NCI-H446 treated with DMSO at 0.1 percent for 48 hours (cell line): ENCODE results near the gene SLC16A3.
"Not testable (repeated sequence)": the region's sequence is repeated elsewhere in the genome, so short reads cannot be mapped to it uniquely, and the experiment has no call there.

ENCODE experiments used
- DNase-seq: peaks from one replicate; lab custom pipeline; 2025; lab: John Stamatoyannopoulos, UW

The SLC16A3 gene

DNA sequence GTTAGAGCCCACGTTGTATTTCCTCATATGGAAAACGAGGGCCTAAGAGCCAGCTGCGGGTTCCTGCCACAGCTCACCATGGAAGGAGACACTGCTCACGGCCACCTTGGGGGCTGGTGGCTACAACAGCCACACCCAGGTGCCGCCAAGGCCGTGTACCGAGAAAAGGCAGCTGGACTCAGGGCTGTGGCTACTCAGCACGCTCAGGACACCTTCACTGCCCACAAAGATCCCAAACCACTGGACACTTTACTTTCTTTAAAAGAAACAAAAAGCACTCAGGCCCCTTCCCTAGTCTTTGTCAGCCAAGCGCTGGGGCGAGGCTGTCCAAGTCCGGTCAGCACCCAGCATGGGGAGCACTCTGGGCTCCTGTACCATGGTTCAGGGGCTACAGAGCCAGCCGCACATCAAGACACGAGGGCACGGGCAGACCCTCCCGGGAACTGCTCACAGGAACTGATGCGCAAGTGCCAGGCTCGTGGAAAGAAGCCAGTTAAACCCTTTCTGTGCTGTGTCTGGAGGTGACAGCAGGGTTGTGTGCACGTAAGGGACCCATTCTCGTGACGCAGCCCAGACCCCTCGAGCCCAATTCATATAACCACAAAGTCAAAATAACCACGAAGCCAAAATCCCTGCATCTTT lies 18.5 kb downstream of the SLC16A3 start:
- no peak for DNase-seq

DNA sequence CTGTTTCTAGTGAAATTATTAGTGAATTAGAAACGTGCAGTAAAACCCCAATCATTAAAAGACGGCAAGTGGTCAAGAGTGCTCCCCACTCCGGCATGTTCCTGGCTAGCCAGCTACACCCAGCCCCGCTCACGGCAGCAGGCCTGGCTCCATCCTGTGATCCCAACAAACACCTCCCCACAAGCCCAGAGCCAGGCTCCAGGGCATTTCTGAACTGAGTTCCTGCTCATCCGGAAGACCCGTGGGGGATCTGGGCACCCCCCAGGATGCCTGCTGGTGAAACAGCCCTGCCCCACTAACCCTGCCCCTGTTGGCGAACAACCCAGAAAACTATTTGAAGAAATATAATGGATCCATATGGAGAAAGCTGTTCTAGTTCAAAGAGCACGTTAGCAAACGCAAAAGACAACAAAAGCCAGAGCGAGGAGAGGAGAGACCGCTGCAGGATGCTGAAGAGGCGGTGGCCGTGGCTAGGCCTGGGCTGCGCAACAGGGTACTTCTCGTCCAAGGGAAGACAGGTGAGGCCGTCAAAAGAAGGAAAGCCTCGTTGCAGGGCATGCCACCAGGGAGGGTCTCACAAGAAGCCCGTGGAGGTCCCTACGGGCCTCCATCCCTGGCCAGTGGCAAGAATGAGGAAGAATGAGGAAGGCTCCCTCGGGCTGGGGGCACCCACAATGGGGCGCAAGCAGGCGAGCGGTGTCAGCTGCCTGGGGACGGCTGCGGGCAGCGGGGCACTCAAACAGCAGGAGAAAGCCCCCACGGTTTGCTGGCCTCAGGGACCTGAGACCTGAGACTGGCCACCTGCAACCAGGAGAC lies 19.2 kb downstream of the SLC16A3 start:
- DNase-seq: no peak

DNA sequence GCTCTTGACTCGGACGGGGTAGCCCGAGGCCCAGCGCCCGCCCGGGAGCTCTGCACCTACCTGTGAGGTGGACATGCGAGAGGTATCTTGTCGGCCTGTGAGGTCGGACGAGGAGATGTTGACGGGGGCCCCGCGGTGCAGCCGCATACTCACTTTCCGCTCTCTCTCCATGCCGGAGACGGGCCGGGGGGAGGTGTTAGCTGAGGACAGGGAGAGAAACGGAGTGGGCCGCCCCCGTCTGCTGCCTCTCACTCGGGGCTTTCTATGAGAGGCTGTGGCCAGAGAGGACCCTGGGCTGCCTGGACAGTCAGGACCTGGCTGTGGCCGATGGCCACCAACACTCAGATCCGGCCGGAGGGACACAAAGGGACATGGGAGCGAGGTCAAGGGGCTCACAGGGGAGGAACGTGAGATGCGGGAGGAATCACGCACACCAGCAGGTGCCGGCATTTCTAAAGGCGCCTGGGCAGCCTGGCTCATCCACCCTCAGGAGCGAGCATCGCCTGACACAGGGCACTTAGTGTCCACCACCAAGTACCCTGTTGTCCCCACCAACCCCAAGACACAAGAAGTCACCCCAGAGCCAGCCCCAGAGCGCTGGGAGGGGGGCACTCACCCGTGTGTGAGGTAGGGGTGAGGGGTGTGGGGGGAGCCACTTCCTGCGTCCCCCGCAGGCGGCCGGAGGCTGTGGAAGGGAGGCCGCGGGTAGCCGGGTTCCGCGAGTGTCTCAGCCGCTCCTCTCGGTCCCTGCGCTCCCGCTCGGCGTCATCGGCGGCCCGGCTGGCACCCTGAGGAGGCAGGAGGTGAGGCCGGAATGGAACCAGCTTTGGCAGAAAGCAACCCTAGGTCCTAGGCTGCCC lies 20.2 kb downstream of the SLC16A3 start:
- no peak for DNase-seq

DNA sequence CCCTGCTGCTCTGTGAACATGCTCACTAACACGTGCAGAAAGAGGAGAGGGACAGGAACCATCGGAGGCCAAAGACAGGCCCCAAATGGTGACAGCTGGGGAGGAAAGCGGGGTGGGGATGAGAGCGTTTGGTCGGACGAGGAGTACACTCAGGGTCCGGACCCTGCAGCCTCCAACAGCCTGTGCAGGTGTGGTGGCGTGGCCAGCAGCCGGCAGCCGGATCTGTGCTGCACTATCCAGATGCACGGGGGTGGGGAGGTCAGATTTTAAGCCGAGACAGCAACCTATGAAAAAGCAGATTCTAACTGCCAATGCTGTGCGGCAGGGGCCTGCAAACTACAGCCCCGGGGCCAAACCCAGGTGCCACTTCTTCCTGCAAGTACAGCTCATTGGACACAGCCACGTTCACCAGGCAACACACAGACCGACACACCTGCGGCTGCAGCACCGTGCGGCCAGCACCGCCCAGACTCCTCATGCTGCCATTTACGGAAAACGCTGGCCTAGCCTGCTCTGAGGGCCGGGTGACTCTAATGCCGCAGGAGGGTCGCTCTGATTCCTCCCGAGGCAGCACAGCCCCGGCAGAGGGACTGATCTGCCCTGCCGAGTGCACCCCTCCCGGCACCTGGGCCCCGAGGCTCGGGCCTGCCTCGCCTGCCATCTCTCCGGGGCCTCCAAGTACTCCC lies 21.2 kb downstream of the SLC16A3 start:
- no peak for DNase-seq

DNA sequence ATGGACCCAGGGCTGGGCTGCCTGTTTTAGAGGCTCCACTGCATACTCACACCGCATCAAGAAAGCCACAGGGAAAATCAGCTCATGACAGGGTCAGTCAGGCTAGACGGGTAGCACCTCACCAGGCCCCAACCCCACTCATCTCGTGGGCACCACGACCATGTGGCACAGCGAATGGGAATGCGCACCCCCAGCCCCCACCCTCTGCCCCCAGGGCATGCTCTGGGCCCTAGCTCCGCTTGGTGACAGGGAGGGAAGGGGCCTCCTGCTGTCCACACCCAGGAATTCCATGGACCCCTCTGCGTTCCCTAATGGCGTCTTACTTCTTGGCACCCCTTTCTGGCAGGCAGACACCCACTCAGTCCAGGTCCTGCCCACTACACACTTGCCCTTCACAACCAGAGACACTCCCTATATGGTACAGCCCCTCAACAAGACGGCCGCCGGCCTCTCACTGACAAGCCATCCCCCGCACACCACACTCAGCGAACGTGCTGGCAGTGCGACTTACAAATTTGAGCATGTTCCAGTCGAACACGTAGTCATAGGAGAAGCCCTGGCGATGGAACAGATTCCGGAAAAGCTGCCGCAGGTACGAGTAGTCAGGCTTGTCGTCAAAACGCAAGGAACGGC lies 22.1 kb downstream of the SLC16A3 start:
- no peak for DNase-seq

DNA sequence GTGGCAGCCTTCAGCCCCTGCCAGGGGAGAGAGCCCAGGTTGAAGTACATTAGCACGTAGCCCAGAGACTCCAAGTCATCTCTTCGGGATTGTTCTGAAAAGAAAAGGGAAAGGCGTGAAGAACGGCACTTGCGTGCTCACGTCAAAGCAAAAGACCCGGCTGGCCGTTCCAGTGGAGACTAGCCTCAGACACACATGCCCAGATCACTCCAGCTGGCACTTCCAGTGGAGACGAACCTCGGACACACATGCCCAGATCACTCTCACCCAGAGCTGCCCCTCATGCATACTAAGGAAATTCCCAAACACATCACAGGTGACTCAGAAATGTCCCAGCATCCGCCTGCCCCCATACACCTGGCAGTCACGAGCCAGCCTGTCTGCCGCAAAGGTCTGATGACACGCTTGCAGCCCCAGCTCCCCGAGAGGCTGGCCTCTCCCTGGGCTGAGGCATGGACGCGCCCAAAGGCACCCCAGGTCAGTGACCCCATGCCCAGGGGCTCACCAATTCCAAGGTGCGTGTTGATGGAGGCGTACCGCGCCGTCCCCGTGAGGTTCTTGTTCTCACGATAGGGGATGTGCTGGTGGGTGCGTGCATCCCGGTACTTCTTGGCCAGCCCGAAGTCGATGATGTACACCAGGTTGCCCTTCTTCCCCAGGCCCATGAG lies 23.8 kb downstream of the SLC16A3 start:
- no peak for DNase-seq

DNA sequence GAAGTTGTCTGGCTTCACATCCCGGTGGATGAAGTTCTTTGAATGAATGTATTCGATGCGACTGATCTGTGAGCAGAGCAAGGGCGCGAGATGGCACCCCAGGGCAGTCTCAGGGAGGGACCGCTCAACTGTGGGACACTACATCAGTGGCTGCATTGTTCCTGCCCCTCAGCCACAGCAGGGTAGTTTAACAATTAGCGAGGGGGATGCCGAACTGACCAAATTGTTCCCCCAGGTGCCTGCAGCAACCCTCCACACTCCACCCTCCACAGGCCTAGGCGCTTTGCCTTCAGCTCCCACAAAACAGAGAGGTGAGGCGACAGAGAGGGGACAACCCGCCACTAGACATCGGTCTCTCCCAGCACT lies 24.3 kb downstream of the SLC16A3 start:
- DNase-seq: no peak

DNA sequence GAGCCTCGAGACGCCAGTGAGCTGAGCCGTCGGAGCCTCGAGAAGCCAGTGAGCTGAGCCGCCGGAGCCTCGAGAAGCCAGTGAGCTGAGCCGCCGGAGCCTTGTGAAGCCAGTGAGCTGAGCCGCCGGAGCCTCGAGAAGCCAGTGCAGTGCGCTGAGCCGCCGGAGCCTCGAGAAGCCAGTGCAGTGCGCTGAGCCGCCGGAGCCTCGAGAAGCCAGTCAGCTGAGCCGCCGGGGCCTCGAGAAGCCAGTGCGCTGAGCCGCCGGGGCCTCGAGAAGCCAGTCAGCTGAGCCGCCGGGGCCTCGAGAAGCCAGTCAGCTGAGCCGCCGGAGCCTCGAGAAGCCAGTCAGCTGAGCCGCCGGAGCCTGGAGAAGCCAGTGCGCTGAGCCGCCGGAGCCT lies 25.3 kb downstream of the SLC16A3 start:
- DNase-seq: not testable (repeated sequence)

DNA sequence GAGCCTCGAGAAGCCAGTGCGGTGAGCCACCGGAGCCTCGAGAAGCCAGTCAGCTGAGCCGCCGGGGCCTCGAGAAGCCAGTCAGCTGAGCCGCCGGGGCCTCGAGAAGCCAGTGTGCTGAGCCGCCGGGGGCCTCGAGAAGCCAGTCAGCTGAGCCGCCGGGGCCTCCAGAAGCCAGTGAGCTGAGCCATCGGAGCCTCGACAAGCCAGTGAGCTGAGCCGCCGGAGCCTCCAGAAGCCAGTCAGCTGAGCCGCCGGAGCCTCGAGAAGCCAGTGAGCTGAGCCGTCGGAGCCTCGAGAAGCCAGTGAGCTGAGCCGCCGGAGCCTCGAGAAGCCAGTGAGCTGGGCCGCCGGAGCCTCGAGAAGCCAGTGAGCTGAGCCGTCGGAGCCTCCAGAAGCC lies 25.9 kb downstream of the SLC16A3 start:
- not testable (repeated sequence) for DNase-seq

DNA sequence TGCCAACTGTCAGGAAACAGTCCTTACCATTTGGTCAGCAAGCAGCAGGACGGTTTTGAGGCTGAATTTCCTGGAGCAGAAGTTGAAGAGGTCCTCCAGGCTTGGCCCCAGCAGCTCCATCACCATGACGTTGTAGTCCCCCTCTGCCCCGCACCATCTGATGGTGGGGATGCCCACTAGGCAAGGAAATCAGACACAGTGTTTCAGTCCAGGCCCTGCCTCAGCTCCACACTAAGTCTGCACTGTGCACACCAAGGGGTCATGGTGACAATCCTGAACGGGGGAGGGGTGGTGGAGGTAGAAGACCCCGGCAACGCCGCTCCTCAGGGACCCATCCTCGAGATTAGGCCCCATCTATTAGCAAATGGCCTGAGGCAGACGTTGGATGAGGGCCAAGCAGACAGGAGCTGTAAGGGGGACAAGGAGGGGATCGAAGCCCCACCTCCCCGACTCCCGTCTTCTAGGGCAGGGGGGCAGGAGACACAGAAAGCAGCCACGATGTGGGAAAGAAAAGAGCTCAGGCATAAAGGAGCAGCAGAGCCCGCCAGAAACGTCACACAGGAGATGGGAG lies 26.6 kb downstream of the SLC16A3 start:
- DNase-seq: no peak

DNA sequence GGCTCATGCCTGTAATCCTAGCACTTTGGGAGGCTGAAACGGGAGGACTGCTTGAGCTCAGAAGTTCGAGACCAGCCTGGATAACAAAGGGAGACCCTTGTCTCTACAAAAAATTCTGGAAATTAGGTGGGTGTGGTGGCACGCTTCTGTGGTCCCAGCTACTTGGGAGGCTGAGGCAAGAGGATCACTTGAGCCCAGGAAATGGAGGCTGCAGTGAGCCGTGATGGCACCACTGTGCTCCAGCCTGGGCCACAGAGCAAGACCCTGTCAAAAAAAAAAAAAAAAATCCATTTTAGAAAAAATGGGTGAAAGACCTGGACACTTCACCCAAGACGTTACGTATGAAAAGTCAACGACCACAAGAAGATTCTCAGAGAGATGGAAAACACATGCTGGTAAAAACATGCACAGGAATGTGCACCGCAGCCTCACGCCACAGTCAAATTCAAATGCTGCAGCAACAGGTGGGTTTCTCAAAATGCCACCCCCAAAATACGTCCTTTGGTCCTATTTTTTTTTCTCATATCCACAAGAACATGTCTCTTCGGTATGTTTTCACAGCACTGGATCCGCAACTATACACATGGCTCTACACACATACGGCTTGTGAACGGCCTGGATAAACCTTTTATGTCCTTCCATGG lies 27.5 kb downstream of the SLC16A3 start:
- no peak for DNase-seq

DNA sequence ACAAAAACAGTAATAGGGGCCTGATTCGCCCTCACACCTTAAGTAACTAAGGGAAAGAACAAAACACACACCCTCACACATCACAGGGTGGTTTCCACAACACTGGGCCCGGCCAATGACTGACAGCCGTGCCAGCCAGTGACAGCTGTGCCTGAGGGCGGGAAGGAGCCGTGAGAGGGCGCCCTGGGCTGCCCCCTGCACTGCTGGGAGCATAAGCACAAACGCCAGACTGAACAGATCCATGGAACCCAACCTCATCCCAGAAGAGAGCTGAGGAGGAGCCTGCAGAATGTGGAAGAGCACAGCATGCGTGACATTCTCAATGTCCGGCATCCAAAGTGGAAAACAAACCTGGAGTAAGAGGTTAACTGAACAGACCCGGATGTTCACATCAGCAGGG lies 28.6 kb downstream of the SLC16A3 start:
- DNase-seq: no peak

DNA sequence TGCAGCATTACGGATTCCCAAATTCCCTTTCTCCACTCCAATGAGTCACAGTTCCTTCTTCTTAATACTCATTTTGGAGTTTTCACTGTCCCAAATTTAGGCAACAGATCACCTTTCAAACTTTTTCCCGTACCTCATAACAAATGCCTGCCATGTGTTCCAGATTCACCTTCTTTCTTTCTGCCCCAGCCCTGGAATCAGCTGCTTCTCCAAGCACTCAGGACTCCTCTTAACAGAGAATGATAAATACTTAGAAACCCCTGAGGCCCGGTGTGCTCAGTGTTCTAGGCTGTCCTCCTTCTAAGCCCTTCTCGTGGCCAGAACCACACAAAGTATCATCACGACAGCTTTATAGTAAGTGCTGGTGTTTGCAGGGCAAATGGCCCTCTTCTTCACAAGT lies 29.7 kb downstream of the SLC16A3 start:
- no peak for DNase-seq

DNA sequence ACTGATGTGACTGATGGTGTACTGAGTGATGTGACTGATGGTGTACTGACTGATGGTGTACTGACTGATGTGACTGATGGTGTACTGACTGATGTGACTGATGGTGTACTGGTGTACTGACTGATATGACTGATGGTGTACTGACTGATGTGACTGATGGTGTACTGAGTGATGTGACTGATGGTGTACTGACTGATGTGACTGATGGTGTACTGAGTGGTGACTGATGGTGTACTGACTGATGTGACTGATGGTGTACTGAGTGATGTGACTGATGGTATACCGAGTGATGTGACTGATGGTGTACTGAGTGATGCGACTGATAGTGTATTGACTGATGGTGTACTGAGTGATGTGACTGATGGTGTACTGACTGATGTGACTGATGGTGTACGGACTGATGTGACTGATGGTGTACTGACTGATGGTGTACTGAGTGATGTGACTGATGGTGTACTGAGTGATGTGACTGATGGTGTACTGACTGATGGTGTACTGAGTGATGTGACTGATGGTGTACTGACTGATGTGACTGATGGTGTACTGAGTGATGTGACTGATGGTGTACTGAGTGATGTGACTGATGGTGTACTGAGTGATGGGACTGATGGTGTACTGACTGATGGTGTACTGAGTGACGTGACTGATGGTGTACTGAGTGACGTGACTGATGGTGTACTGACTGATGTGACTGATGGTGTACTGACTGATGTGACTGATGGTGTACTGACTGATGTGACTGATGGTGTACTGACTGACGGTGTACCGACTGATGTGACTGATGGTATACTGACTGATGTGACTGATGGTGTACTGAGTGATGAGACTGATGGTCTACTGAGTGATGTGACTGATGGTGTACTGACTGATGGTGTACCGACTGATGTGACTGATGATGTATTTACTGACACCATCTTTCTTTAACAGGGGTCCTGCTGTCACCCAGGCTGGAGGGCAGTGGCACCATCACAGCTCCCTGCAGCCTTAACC lies 31.4 kb downstream of the SLC16A3 start:
- not testable (repeated sequence) for DNase-seq

DNA sequence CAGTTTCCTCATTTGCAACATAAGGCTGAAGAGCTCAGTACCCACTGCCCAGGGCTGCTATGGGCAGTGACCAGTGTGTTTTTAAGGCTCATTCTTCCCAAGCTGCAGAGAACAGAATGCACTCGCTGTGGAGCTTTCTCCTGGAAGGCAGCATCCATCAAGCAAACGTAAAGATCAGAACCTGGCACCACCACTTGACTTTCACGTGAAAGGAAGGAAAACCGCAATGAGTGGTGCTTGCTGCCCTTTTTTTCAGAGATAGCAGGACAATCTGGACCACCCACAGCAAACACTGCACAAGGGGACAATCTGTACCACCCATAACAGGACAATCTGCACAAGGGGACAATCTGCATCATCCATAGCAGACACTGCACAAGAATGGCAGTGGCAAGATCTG lies 33.5 kb downstream of the SLC16A3 start:
- no peak for DNase-seq

DNA sequence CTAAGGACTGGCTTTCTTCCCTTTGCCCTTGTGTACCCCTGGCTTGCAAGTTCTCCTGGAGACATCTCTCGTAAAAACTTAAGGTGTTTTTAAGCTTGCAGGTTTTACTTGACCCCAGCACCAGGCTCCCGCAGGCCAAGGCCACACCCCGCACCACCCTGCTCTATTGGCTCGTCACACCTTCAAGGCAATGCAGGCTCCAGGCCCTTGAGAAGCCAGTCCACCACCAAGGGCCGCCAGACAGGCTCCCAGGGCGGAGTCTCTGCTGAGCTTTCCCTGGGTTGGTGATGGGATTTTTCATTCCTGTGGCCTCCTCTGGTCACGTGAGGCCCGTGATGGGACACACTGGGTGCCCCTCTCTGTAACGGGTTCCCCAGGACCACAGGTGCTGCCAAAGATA lies 34.8 kb downstream of the SLC16A3 start:
- no peak for DNase-seq

DNA sequence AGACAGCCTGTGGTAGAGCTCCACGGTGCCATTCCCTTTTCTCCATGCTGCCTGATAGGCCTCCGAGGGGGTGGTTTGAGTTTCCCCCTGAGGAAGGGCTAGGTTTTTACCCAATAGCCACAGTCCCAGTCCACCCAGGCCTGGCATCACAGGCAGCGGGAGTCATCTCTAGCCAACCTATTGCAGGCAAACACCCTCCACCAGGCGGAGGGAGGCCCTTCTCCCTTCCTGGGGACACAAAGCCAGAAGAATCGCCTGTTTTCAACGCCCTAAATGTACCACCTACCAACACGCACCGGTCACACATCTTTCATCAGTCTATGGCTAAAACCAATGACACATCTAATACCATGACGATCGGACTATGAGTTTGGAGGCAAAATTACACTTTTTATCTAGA lies 37.3 kb downstream of the SLC16A3 start:
- no peak for DNase-seq

DNA sequence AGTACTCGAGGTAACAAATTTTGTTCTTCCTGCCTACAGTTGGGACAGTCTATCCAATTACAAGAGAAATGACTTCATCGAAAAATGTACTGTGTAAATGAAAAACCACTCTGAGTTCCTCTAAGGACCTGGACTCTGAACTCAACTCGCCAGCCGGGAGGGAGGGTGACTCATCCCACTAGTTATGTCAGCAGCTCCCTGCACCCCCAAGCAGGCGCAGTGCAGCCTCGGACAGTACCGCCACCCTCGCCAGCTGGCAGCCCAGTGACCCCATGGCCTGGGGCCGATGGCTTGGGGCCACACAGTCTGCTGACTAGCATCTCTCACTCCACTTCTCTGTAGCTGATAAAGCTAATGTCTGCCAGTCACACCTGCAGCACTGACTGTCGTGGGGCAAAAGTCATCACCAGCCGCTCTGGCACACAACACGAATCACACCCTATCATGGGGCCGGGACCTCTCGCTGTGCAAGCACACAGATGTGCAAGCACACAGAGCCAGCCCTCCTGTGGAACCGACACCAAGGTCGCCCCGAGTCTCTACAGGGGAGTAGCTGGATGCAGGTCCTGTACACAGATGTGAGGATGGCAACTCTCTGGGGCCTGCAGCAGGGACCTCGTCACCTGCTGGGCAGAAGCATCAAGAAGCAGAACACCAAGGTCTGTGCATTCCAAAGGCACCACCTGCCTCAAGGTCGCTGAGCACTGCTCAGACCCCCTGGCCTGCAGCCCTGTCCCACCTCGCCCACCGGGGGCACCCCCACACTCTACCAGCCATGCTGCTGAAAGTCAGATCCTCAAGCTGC lies 38.9 kb downstream of the SLC16A3 start:
- peak; percentile 42 for DNase-seq
